GM21423 (cell line): ENCODE measurements around the gene ATP6AP2.

ENCODE experiments used
- ATAC-seq: cut with Tn5 transposase; IDR thresholded peaks from one replicate; pipeline ENCODE4 v1.9.1; 2021; ENCODE audit warnings: mild to moderate bottlenecking, moderate library complexity; ENCODE audit not compliant: unreplicated experiment

ATP6AP2 gene

DNA sequence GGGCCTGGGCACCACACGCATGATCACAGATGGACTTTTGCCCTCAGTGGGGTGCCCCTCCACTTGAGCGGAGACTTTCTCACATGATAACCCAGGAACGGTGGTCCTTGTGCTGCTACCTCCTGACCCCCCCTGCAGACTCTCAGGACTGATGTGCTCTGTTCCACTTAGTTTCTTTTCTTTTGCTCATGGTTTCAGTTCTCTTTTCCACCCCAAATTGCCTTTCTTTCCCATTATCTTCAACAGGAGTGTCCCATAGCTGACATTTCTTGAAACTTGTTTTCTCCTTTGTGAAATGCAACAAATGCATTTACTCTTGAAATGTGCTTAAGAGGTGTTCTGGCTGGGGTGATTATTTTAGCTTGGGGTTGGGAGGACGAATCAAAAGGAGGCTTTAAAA, 51.4 kb downstream of the ATP6AP2 start:
- no peak for ATAC-seq

- ATAC-seq = no peak
Measured at GRCh38 chrX:40637687-40638086, 56.9 kb downstream of the ATP6AP2 start.

DNA sequence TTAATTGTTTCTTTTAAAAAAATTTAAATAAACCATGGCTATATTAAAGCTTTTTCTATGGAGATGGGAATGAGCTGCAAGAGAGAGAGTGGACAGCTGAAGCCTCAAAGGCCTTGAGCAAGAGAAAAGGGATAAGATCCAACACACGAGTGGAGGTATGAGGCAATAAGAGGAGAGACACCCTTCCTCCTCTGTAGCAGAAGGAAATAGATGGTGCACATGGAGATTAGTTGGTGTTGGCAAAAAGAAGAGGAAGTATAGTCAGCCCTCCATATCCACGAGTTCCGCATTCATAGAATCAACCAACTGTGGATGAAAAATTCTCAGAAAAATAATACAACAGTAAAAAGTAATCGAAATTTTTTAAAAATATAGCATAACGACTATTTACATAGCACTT, 63.4 kb downstream of the ATP6AP2 start:
- no peak for ATAC-seq

- ATAC-seq = peak; percentile 35
Measured at GRCh38 chrX:40644821-40645358, 64.1 kb downstream of the ATP6AP2 start.

DNA sequence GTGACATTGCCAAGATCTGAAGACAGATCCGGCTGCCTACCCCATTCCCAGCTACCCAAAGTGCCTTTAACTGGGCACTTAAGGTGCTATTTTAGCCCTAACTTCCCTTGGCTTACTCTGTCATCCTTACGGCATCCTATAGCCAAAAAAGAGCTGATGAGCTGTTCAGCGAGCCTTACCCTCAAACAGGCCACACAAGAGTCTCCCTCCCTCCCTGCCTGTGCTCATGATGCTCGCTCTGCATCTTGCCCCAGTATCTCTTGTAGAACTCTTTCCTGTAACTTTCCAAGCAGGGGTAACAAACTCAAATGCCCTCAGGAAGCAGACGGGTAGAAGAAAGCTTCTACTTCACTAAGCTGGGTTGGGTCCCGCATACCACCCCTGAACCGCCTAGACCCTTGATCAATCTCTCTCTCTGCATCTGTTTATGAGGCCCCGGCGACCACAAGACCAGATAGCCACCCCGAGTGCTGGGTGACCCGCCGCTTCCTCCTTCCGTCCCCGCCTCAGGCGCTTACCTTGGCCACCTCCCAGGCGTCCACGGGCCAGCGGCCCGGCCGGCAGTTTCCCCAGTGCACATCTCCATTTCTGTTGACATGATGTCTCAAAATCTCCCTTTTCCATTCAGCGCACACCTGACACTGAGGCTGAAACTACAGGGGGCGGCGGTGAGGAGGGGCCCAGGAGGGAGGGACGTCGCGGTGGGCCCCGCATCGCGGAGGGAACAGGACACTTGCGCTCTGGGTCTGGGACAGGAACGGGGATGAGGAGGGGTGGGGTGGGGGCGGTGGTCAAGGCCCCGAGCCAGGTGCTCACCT, 65.9 kb downstream of the ATP6AP2 start:
- ATAC-seq = peak; percentile 17

DNA sequence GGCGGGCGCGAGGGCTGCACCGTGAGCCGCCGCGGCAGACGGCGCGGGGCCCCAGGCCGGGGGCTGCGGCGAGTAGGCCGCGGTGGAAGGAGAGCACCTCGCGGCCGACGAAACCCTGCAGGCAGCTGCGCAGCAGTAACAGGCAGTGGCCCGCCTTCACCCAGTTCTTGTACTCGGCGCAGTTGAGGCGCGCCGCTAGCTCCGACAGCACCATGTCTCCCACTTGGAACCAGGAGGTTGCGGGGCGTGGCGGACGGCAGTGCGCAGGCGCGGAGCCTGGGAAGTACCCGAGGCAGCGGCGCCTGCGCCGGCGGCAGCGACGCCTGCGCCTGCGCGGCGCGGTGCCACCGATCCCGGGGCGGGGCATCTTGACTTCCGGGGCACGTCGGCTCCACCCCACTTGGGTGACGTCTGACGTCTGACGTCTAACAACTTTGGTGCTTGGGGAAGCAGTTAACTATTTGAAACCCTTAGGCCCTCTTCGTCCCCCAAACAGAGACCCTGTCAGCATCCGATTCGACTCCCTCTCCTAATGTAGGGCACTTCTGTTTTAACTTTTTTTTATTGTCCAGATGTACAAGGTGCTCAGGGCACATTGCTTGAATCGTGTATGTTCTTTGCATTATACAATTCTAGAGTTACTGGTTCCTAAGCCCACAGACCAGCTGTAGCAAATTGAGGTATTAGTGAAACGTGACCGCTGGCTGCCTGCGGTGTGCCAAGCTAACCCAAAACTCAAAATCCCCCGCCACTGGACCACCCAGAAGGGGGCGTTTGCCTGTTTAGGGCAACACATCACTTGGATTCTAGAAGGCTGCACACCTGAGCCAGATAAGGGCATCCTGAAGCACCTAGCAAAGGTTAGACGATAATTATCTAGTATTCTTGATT, 66.8 kb downstream of the ATP6AP2 start, which contains the start of gene CXorf38:
Gene CXorf38 (minus strand): TSS at position 255 of the 891 bp plus-strand sequence. CDS start 41 bp downstream, at position 214.
- peak; percentile 64 for ATAC-seq

- ATAC-seq = no peak
Measured at GRCh38 chrX:40651620-40652223, 71.0 kb downstream of the ATP6AP2 start.

- no peak for ATAC-seq
Measured at GRCh38 chrX:40652664-40653063, 71.9 kb downstream of the ATP6AP2 start.

DNA sequence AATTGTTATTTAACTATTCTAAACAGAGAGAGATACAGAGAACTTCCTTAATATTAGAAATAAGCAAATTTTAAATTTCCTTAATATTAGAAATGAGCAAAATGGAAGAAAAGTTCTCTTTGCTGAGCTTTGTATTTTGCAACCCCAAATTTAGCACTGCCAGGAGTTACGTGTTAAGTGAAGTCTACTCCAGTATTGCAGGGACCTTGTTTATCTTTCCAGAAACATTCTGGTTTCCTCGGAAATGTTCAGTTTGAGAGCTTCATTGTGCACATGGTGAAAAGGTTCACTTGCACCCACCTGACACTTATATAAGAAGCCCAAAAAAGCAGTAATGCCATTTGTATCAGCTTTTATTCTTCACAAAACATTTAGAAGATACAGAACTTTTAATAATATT, 72.8 kb downstream of the ATP6AP2 start:
- no peak for ATAC-seq
